ENCODE measurements around the gene IFNL1.
"Not testable (repeated sequence)": the region's sequence is repeated elsewhere in the genome, so short reads cannot be mapped to it uniquely, and the experiment has no call there.

IFNL1 gene

GRCh38 chr19:39296055-39296645 lies at the start of gene IFNL1:
Gene IFNL1, plus strand, starts transcription at chr19:39296407. Its CDS starts 15 bp downstream, at chr19:39296422.
- DNase-seq: peak; percentile 16

GRCh38 chr19:39246951-39247669 lies 49.1 kb upstream of the IFNL1 start:
- DNase-seq: peak; percentile 64

- peak; percentile 30 for DNase-seq
Observed at GRCh38 chr19:39247701-39248664, 48.2 kb upstream of the IFNL1 start.

GRCh38 chr19:39248806-39249205 lies 47.4 kb upstream of the IFNL1 start, which contains the start of gene IFNL4:
Gene IFNL4, minus strand, starts transcription at chr19:39248856.
- DNase-seq: no peak

GRCh38 chr19:39251081-39251480 lies 45.1 kb upstream of the IFNL1 start:
- DNase-seq: no peak

GRCh38 chr19:39251846-39252245 lies 44.4 kb upstream of the IFNL1 start:
- no peak for DNase-seq

GRCh38 chr19:39252458-39252857 lies 43.7 kb upstream of the IFNL1 start:
- no peak for DNase-seq

- DNase-seq: no peak
Observed at GRCh38 chr19:39253374-39254149, 42.6 kb upstream of the IFNL1 start.

GRCh38 chr19:39254531-39255345 lies 41.5 kb upstream of the IFNL1 start:
- DNase-seq: no peak

- no peak for DNase-seq
Observed at GRCh38 chr19:39257227-39257626, 39.0 kb upstream of the IFNL1 start.

- DNase-seq: no peak
Observed at GRCh38 chr19:39261704-39262103, 34.5 kb upstream of the IFNL1 start.

- DNase-seq: no peak
Observed at GRCh38 chr19:39262496-39262895, 33.7 kb upstream of the IFNL1 start.

GRCh38 chr19:39263912-39264305 lies 32.3 kb upstream of the IFNL1 start:
- DNase-seq: no peak

GRCh38 chr19:39264306-39265290 lies 31.6 kb upstream of the IFNL1 start:
- DNase-seq: peak; percentile 6

- peak; percentile 34 for DNase-seq
Observed at GRCh38 chr19:39265321-39265916, 30.8 kb upstream of the IFNL1 start.

- not testable (repeated sequence) for DNase-seq
Observed at GRCh38 chr19:39268085-39268484, 28.1 kb upstream of the IFNL1 start, which contains the start of gene IFNL2. Gene IFNL2, plus strand, starts transcription at chr19:39268396. Its CDS starts 173 bp downstream, at chr19:39268569.

GRCh38 chr19:39268531-39269223 lies 27.5 kb upstream of the IFNL1 start:
- DNase-seq: not testable (repeated sequence)

- DNase-seq: not testable (repeated sequence)
Observed at GRCh38 chr19:39269369-39269768, 26.8 kb upstream of the IFNL1 start.

Measured in stimulated activated CD4-positive, alpha-beta T cell treated with anti-CD3 and anti-CD28 coated beads, Interleukin-15, amount 100 ng/mL, for 24 hours (primary cell).